Camera-type eye (tissue), 1 donor: ENCODE data around the gene CAPN5. TPM values are rescaled to one million over a fixed set of nuclear protein-coding genes. Genes with fewer than 3 reads are reported as not detected.

Experiments
- total RNA-seq: library from RNA; depleted of rRNA; stranded (reverse); fragments of >200 nt; gene quantifications from one replicate; pipeline ENCODE4 v1.2.3, GENCODE V29; 2014

Gene CAPN5
- 13.4 TPM for total RNA-seq

GRCh38 chr11:77066229-77067042 lies at the start of gene CAPN5:
Gene CAPN5 (plus strand): TSS chr11:77066971. CDS start chr11:77084887, 17,916 bp downstream.

GRCh38 chr11:77102246-77103210 lies 35.8 kb downstream of the CAPN5 start, which contains the start of gene OMP:
Gene OMP (plus strand): TSS chr11:77102840. CDS start chr11:77102840, 0 bp downstream.

GRCh38 chr11:77127920-77128691 lies 61.3 kb downstream of the CAPN5 start, which contains the start of gene MYO7A:
Gene MYO7A (plus strand): TSS chr11:77128246. CDS start chr11:77130635, 2,389 bp downstream.

Other genes with a start within 250 kb of the CAPN5 start
- gene ACER3, start 206.1 kb upstream of the CAPN5 start, total RNA-seq, result 23.0 TPM
- gene B3GNT6, start 32.6 kb upstream of the CAPN5 start, total RNA-seq, result 0.16 TPM
- gene OMP, start 35.9 kb downstream of the CAPN5 start, total RNA-seq, result not detected
- gene MYO7A, start 61.3 kb downstream of the CAPN5 start, total RNA-seq, result 51.1 TPM
- gene GDPD4, start 234.7 kb downstream of the CAPN5 start, total RNA-seq, result not detected